K562 (cell line): ENCODE results near the gene RHOBTB3. TPM values are rescaled to one million over a fixed set of nuclear protein-coding genes. Genes with fewer than 3 reads are reported as not detected.

Experiments used
- BMI1 ChIP-seq: fragments of 150-350 bp; IDR thresholded peaks from 2 replicates; pipeline ENCODE4 v1.6.1; 2014; ENCODE audit warnings: low read length
- BRD9 ChIP-seq: fragments of 450-650 bp; IDR thresholded peaks from 2 replicates; pipeline ENCODE4 v1.6.1; 2018; ENCODE audit warnings: low read depth; ENCODE audit not compliant: partially characterized antibody
- CBX3 ChIP-seq, 2 experiments: IDR thresholded peaks; 1 replicate in 1 of 2; 2 replicates in 1 of 2; pipeline ENCODE4 v1.6.1; 2012; ENCODE audit warnings: inconsistent platforms in 2 of 2, low read length in 2 of 2, borderline replicate concordance in 1 of 2, control low read depth in 1 of 2
- FOSL1 ChIP-seq: fragments of 200-800 bp; sonication (Bioruptor generic); conservative IDR thresholded peaks from 2 replicates; pipeline ENCODE4 v1.6.1; 2016; ENCODE audit warnings: missing genetic modification characterization, missing compliant biosample characterization
- FOXJ3 ChIP-seq: sonication (generic); formaldehyde crosslinking; IDR thresholded peaks from 2 replicates; pipeline ENCODE4 v1.4.0; 2020; ENCODE audit warnings: mild to moderate bottlenecking, missing genetic modification reagents
- FOXM1 ChIP-seq, 2 experiments: fragments of 450-650 bp in 1 of 2; sonication (generic) in 1 of 2; formaldehyde crosslinking in 1 of 2; IDR thresholded peaks; 2 replicates each; pipeline versions ENCODE4 v1.6.1 to v1.9.0; 2017 to 2022; ENCODE audit warnings: low read depth in 2 of 2, mild to moderate bottlenecking in 2 of 2, missing genetic modification reagents in 1 of 2, moderate library complexity in 1 of 2
- GTF2F1 ChIP-seq: IDR thresholded peaks from 2 replicates; pipeline ENCODE4 v1.6.1; 2011; ENCODE audit warnings: low read depth, low read length, improper control_type of control experiment
- JUNB ChIP-seq: fragments of 450-650 bp; formaldehyde crosslinking; conservative IDR thresholded peaks from 2 replicates; pipeline ENCODE4 v1.4.0; 2020; ENCODE audit warnings: mild to moderate bottlenecking
- KAT7 ChIP-seq: sonication (generic); formaldehyde crosslinking; IDR thresholded peaks from 2 replicates; pipeline ENCODE4 v1.8.0; 2022; ENCODE audit warnings: missing genetic modification reagents, mild to moderate bottlenecking, borderline replicate concordance
- MAZ ChIP-seq, 2 experiments: fragments of 450-650 bp in 1 of 2; sonication (generic) in 1 of 2; formaldehyde crosslinking; IDR thresholded peaks in 1 of 2; conservative IDR thresholded peaks in 1 of 2; 2 replicates each; pipeline versions ENCODE4 v1.4.0 to v1.5.0; 2020; ENCODE audit warnings: mild to moderate bottlenecking in 1 of 2, missing genetic modification reagents in 1 of 2
- MTA3 ChIP-seq: fragments of 450-650 bp; formaldehyde crosslinking; IDR thresholded peaks from 2 replicates; pipeline ENCODE4 v1.6.1; 2017; ENCODE audit warnings: mild to moderate bottlenecking, borderline replicate concordance
- MYNN ChIP-seq, 2 experiments: sonication (generic); formaldehyde crosslinking in 1 of 2; IDR thresholded peaks; 2 replicates each; pipeline versions ENCODE4 v1.5.0 to v1.6.1; 2016 to 2020; ENCODE audit warnings: antibody characterized with exemption in 1 of 2, missing genetic modification reagents in 1 of 2
- NR2C2 ChIP-seq, 2 experiments: fragments of 200-800 bp in 1 of 2; sonication (Bioruptor generic) in 1 of 2; sonication (generic) in 1 of 2; formaldehyde crosslinking in 1 of 2; IDR thresholded peaks; 2 replicates each; pipeline versions ENCODE4 v1.6.1 to v1.8.0; 2016 to 2022; ENCODE audit warnings: mild to moderate bottlenecking in 1 of 2, missing compliant biosample characterization in 1 of 2, missing genetic modification characterization in 1 of 2, missing genetic modification reagents in 1 of 2
- POLR3G ChIP-seq: IDR thresholded peaks from 2 replicates; pipeline ENCODE4 v1.6.1; 2011; ENCODE audit not compliant: insufficient read length, insufficient replicate concordance; ENCODE audit errors: extremely low read depth
- RAD21 ChIP-seq, 2 experiments: fragments of 250-450 bp in 1 of 2; fragments of 450-650 bp in 1 of 2; sonication (Bioruptor Pico) in 1 of 2; formaldehyde crosslinking in 1 of 2; IDR thresholded peaks in 1 of 2; conservative IDR thresholded peaks in 1 of 2; 2 replicates each; pipeline versions ENCODE4 v1.4.0 to v1.8.0; 2020 to 2022; ENCODE audit warnings: mild to moderate bottlenecking in 2 of 2, moderate library complexity in 1 of 2
- TBL1XR1 ChIP-seq, 2 experiments: IDR thresholded peaks; 2 replicates each; pipeline ENCODE4 v1.6.1; 2012; ENCODE audit warnings: improper control_type of control experiment in 2 of 2, low read length in 2 of 2, mild to moderate bottlenecking in 1 of 2
- ZNF165 ChIP-seq: fragments of 250-450 bp; sonication (Bioruptor Pico); IDR thresholded peaks from 2 replicates; pipeline ENCODE4 v1.4.0; 2020; ENCODE audit warnings: borderline replicate concordance
- polyA plus RNA-seq, 8 experiments: library from polyadenylated mRNA; depleted of rRNA in 4 of 8; stranded (reverse) in 5 of 8; unstranded in 3 of 8; fragments of >200 nt; fragmentation: Nextera tagmentation in 2 of 8; fragmentation: Illumina TruSeq in 1 of 8; extraction: Ambion mirVana in 2 of 8; extraction: Trizol in 1 of 8; gene quantifications; 2 replicates each; pipeline versions ENCODE4 v1.2.1 to v1.2.3, GENCODE V29; 2011 to 2014; ENCODE audit warnings: inconsistent platforms in 1 of 8, missing spikeins in 1 of 8
- total RNA-seq, 7 experiments: library from RNA; depleted of rRNA in 6 of 7; stranded (reverse); fragments of >200 nt in 6 of 7; fragmentation: Illumina TruSeq in 2 of 7; extraction: Trizol in 2 of 7; gene quantifications; 2 replicates each; pipeline versions ENCODE4 v1.2.1 to v1.2.3, GENCODE V29; 2011 to 2021; ENCODE audit warnings: low replicate concordance in 1 of 7
- TF ChIP-seq, protein P1 (sequence below), 3 experiments: IDR thresholded peaks in 2 of 3; conservative IDR thresholded peaks in 1 of 3; 2 replicates each; pipeline ENCODE4 v1.5.1; 2011 to 2012; ENCODE audit warnings: low read length in 3 of 3, mild to moderate bottlenecking in 3 of 3, control low read depth in 2 of 3, improper control_type of control experiment in 1 of 3, inconsistent platforms in 1 of 3, low read depth in 1 of 3, mixed read lengths in 1 of 3, moderate library complexity in 1 of 3; ENCODE audit not compliant: insufficient read depth in 2 of 3
- TF ChIP-seq, protein P2 (sequence below), 2 experiments: fragments of 450-650 bp in 1 of 2; sonication (generic) in 1 of 2; formaldehyde crosslinking; conservative IDR thresholded peaks; 2 replicates each; pipeline versions ENCODE4 v1.4.0 to v1.8.1; 2020 to 2022; ENCODE audit warnings: mild to moderate bottlenecking in 1 of 2, missing genetic modification reagents in 1 of 2
- TF ChIP-seq, protein P3 (sequence below): IDR thresholded peaks from 2 replicates; pipeline ENCODE4 v1.6.1; 2011; ENCODE audit warnings: borderline replicate concordance, low read depth, mild to moderate bottlenecking, moderate library complexity, low read length; ENCODE audit not compliant: insufficient read depth, poor library complexity, severe bottlenecking

Gene RHOBTB3
- total and polyA plus RNA-seq, 9 of the 15 experiments (the other 6 are each of a cell fraction or from before 2014, with no cell fraction given) = 39.7 to 143 (median 115) TPM

DNA sequence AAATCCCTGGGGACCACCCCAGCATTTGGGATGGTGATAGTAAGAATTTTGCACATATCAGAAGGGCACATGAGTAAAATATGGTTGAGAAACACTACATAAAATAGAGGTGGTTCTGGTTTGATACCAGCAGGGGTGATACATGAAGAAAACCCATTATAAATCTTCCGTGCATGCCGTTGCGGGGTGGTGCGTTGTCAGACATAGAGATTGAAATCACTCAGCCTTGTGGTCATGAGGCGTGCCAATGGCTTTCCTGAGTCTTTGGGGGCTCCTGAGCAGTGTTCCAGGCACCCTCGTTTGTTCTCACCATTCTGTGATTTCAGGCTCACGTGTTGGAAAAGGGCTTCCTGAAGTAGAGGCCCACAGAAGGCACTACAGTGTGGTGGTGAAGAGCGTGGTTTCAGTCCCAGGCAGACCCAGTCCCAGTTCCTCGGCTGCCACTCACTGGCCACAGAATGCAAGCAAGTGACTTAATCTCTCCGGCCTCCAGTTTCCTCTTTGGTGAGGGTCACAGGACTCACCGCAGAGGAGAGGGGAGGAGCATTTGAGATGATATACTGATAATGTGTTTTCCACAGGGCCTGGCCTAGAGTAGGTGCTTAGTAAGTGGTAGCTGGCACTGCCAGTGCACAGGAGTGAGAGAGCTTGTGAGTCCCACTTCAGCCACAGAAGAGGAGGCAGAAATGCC is 111.9 kb downstream of the RHOBTB3 start (continued):
- no peak for TF ChIP-seq NR2C2 (CRISPR knock-in tag; IDR thresholded peaks at IDR 0.05)
- TF ChIP-seq NR2C2 (tag; IDR thresholded peaks at IDR 0.05) = peak; percentile 44; the same call in 1 of the 2 replicates
- TF ChIP-seq POLR3G = no peak
- TF ChIP-seq BRD9 = peak; percentile 73
- TF ChIP-seq MAZ (CRISPR knock-in tag; conservative IDR thresholded peaks at IDR 0.05 in 1 of 2, IDR thresholded peaks at IDR 0.05 in 1 of 2) = peak in 1 of 2 experiments; percentile 57; a peak in 2 of 4 replicates
- TF ChIP-seq RAD21 (CRISPR knock-in tag; conservative IDR thresholded peaks at IDR 0.05 in 1 of 2, IDR thresholded peaks at IDR 0.05 in 1 of 2) = peak; percentile 95 to 98
- no peak for TF ChIP-seq CBX3 (IDR thresholded peaks at IDR 0.05; ENCODE audit: borderline replicate concordance in 1 of 2, low read length in 2 of 2)
- TF ChIP-seq, protein P1, sequence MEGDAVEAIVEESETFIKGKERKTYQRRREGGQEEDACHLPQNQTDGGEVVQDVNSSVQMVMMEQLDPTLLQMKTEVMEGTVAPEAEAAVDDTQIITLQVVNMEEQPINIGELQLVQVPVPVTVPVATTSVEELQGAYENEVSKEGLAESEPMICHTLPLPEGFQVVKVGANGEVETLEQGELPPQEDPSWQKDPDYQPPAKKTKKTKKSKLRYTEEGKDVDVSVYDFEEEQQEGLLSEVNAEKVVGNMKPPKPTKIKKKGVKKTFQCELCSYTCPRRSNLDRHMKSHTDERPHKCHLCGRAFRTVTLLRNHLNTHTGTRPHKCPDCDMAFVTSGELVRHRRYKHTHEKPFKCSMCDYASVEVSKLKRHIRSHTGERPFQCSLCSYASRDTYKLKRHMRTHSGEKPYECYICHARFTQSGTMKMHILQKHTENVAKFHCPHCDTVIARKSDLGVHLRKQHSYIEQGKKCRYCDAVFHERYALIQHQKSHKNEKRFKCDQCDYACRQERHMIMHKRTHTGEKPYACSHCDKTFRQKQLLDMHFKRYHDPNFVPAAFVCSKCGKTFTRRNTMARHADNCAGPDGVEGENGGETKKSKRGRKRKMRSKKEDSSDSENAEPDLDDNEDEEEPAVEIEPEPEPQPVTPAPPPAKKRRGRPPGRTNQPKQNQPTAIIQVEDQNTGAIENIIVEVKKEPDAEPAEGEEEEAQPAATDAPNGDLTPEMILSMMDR (IDR thresholded peaks at IDR 0.05 in 2 of 3, conservative IDR thresholded peaks at IDR 0.05 in 1 of 3; ENCODE audit: insufficient read depth in 2 of 3, low read depth in 1 of 3, low read length in 3 of 3) = peak; percentile 81 to 86 (median 83)
- TF ChIP-seq, protein P2, sequence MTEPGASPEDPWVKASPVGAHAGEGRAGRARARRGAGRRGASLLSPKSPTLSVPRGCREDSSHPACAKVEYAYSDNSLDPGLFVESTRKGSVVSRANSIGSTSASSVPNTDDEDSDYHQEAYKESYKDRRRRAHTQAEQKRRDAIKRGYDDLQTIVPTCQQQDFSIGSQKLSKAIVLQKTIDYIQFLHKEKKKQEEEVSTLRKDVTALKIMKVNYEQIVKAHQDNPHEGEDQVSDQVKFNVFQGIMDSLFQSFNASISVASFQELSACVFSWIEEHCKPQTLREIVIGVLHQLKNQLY (CRISPR knock-in tag; conservative IDR thresholded peaks at IDR 0.05) = no peak
- peak; percentile 69; the same call in 1 of the 2 replicates for TF ChIP-seq MYNN (IDR thresholded peaks at IDR 0.05)
- TF ChIP-seq MYNN (CRISPR knock-in tag; IDR thresholded peaks at IDR 0.05) = no peak
- 0 out of 4 replicates have a peak, but pooled peaks of 1 of the 2 experiments have one; percentile 18 for TF ChIP-seq TBL1XR1 (IDR thresholded peaks at IDR 0.05; ENCODE audit: low read length in 2 of 2)
- TF ChIP-seq FOSL1 (tag) = peak; percentile 47; the same call in 1 of the 2 replicates
- TF ChIP-seq FOXM1 (IDR thresholded peaks at IDR 0.05; ENCODE audit: low read depth) = no peak
- no peak for TF ChIP-seq FOXM1 (CRISPR knock-in tag; IDR thresholded peaks at IDR 0.05; ENCODE audit: low read depth)
- TF ChIP-seq JUNB (CRISPR knock-in tag) = no peak
- no peak for TF ChIP-seq FOXJ3
- no peak for TF ChIP-seq ZNF165 (CRISPR knock-in tag)
- peak; percentile 54; the same call in 1 of the 2 replicates for TF ChIP-seq MTA3
- no peak for TF ChIP-seq KAT7 (CRISPR knock-in tag)
- TF ChIP-seq, protein P3, sequence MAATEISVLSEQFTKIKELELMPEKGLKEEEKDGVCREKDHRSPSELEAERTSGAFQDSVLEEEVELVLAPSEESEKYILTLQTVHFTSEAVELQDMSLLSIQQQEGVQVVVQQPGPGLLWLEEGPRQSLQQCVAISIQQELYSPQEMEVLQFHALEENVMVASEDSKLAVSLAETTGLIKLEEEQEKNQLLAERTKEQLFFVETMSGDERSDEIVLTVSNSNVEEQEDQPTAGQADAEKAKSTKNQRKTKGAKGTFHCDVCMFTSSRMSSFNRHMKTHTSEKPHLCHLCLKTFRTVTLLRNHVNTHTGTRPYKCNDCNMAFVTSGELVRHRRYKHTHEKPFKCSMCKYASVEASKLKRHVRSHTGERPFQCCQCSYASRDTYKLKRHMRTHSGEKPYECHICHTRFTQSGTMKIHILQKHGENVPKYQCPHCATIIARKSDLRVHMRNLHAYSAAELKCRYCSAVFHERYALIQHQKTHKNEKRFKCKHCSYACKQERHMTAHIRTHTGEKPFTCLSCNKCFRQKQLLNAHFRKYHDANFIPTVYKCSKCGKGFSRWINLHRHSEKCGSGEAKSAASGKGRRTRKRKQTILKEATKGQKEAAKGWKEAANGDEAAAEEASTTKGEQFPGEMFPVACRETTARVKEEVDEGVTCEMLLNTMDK = no peak
- TF ChIP-seq GTF2F1 = 0 out of 2 replicates have a peak, but pooled peaks have one; percentile 22
- no peak for TF ChIP-seq BMI1
